Left hindlimb (tissue), 1 donor: ENCODE measurements around the gene KRT7.
A peak's percentile ranks its signal among the peaks of the same experiment; 100 is the strongest.

Experiments
- DNase-seq: peaks from one replicate; pipeline ENCODE4 v3.0.0-alpha.2; 2018

The KRT7 gene

GRCh38 chr12:52258335-52258901 is 25.4 kb downstream of the KRT7 start:
- DNase-seq, result peak; percentile 46

DNA sequence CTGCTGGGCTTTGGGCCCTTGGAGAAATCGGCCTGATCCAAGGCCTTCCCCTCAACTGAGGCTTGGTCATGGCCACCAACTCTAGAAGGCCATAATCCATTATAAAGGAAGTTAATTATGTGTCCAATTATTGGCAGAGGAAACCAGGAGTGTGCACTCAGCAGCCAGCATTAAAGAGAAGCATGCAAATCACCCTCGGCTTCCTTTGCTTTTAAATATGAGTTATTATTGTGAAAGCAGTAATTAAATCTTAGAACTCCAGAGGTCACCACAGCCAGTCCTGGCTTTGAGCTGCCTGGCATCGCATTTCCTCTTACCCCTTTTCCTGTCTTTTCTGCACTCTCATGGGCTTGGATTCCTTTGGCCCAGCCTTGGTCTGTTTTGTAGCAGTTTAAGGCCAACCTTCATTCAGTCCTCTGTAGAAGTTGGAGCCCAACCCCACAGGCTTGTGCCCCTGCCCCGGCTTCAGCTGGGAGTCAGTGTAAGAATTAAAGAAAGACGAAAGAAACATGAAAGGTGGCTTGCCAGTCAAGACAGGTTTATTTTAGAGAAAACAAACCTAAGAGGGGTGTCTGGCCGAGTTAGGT is 26.7 kb downstream of the KRT7 start:
- no peak for DNase-seq

DNA sequence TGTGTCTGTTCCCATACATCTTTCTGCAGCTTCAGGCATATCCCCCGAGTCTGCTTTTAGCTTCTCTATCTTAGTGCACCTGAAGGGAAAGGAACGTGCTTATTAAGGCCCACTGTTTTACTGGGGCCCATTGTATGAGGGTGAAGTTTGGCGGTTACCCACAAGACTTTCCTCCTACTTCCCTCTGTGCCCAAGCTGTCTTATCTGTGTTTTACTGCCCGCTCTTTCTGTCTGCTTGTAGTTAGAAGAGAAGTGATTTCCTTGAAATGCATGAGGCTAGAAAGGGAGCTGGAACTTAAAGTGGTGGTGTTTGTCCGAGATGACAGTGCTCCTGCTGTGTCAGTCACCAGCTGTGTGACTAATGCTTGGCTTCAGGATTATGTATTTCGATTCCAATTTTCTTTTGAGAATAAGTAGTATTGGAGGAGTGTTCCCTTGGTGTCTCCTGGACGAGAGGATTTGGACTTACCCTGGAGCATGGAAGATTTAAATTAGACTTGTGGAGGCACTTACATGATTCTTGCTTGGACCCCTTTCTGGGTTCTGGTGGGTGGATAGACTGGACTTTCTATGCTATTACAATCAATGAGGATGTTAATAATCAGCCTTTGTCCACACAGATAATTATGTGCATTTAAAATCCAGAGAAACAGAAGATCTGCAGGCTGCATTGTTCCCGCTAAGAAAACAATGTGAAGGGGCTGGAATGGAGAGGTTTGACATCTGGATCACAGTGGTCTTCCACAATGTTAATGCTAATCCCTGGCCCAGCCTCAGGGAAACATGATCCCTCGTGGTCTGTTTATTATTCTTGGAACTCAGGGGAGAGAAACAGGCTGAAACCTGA is 27.5 kb downstream of the KRT7 start:
- DNase-seq, result no peak

GRCh38 chr12:52261208-52261484 is 28.1 kb downstream of the KRT7 start:
- no peak for DNase-seq

DNA sequence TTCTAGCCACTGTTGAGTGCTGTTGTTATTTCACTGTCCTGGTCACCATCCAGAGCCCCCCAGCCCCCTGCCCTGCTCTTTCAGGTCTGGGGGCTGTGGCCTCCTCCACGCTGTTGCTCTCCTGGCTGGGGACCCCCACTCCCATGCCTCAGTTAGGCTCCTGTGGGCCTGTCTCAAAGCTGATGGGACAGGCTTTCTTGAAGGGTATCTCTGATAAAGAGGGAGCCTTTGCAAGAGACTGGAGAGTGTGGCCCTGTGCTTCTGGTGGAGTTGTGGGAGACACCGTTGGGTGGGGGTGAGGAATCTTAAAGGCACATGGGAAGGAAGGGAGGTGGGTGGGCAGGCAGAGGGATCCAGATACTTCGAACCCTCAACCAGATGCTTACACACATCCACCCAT is 29.2 kb downstream of the KRT7 start:
- DNase-seq, result no peak

DNA sequence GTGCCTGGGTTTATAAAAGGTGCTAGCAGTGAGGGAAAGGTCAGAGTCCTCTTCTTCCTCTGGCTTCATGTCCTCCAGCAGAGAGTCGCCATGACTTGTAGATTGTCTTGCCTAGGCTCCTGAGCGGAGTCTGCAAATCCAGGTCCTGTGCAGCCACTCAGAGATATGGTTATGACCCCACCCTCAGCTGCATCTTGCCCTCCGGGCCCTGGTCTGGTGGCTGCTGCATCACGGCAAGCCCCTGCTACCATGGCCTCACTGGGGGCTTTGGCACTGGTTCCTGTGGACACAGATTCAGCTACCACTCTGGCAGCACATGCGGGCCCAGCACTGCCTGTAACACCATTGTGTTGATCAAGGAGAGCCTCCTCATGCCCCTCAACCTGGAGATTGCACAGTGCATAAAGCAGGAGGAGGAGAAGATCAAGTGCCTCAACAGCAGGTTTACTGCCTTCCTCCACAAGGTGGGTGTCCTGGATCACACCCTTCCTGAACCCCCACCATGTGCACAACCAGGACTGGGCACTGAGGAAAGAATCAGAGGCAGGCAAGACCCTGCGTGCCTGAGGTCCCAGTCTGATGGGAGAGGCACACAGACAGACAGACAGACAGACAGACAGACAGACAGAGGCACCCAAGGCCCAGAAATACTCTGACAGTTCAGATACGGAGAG is 30.9 kb downstream of the KRT7 start:
- no peak for DNase-seq

- no peak for DNase-seq
Observed at GRCh38 chr12:52264435-52264825, 31.4 kb downstream of the KRT7 start.

DNA sequence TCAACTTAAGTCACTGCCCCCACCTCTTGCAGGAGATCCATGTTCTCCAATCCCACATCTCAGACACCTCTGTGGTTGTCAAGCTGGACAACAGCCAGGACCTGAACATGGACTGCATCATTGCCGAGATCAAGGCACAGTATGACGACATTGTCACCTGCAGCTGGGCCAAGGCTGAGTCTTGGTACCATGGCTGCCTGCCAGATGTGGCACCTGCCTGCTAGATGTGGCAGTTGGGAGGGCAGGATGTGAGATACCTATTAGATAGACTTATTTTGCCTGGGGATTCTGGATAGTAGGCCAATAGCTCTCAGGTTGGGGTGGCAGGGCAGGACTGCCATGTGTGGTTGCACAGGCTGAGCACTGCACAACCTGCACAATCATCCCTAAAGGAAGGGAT is 33.5 kb downstream of the KRT7 start:
- no peak for DNase-seq

DNA sequence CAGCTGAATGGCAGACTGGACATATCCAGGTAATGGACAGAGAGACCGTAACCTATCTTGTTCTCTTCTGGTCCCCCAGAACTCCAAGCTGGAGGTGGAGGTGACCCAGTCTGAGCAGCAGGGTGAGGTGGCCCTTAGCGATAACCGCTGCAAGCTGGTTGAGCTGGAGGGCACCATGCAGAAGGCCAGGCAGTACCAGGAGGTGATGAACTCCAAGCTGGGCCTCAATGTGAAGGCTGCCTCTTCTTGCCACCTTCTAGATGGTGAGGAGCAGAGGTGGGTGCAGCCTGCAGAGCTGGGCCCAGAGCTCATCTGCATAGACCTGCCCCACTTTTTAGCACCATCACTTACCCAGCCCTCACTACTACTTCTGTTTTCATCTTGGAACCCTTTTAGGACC is 34.2 kb downstream of the KRT7 start:
- no peak for DNase-seq

DNA sequence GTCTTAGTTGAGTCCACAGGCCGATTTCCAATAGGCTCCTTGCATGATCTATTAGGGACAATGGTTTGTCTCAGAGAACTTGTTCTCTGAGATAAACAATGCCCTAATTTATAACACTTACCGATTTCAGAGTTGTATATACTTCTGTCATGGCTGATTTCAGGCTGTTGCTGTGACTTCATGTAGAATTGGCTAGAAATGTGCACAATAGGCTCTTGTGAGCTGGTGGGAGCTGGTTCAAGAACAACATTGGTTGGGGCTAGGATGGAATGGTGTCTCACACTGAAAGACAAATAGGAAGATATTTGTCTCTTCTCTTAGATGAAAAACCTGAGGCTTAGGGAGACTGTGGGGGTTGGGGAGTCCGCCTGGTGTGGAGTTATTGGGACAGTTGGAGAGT is 34.7 kb downstream of the KRT7 start:
- DNase-seq, result no peak

DNA sequence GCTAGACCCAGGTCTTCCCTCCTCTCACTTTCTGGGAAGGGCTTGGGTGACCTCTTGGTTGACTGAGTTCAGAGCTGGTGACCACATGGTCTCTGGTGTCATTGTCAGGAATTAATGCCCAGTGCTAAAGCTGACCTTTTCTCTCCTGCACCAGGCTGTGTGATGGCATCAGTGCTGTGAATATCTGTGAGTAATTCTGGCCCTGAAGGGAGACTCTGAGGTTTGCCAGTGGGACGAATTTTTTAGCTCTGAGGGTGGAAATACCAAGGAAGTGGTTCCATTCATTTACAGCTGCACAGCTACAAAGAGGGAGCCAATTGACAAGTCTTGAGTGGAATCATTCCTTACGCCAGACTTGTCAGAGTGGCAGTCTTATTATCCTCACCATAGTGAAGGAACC is 35.2 kb downstream of the KRT7 start:
- no peak for DNase-seq

- no peak for DNase-seq
Observed at GRCh38 chr12:52270541-52271070, 37.6 kb downstream of the KRT7 start.

DNA sequence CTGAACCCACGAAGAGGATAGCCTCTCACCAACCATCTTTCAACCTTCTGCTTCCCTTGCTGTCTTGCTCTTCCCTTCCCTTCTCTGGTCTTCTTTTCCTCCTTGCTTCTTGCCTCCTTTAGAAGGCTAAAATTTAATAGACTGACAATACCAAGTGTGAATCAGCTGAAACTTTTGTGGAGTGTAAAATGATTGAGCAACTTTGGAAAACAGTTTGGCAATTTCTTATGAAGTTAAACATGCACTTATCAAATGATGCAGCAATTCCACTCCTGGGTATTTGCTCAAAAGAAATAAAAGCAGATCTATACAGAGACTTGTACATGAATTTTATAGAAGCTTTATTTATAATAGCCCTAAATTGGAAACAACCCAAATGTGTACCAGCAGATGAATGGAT is 38.1 kb downstream of the KRT7 start:
- DNase-seq, result no peak

- no peak for DNase-seq
Observed at GRCh38 chr12:52274521-52275120, 41.6 kb downstream of the KRT7 start, which contains the start of gene KRT86. TSS of gene KRT86 (plus strand) at chr12:52274645. CDS start at chr12:52301917, 27,272 bp downstream.

DNA sequence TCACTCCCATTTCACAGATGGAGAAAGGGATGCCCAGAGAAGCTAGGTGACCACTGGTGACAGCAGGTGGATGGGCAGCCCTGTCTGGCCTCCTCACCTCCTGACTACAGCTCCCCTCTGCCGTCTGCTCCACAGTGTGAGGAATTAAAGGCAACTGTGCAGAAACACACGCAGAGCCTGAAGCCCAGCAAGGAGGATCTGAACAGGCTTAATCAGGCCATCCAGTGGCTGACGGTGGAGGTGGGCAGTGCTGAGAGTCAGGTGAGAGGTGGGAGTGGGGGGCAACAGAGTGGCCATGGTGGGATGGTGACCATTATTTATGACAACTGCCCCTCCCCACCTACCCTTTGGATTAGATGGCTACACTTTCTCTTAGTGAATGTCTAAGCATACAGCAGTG is 42.6 kb downstream of the KRT7 start:
- DNase-seq, result no peak

GRCh38 chr12:52277486-52278245 is 44.6 kb downstream of the KRT7 start:
- DNase-seq, result no peak

GRCh38 chr12:52278575-52279421 is 45.8 kb downstream of the KRT7 start:
- peak; percentile 77 for DNase-seq

- no peak for DNase-seq
Observed at GRCh38 chr12:52279422-52280318, 46.6 kb downstream of the KRT7 start.

- no peak for DNase-seq
Observed at GRCh38 chr12:52280319-52280795, 47.3 kb downstream of the KRT7 start.
